ENCODE results near the gene GABBR1.
"Not testable (repeated sequence)": the region's sequence is repeated elsewhere in the genome, so short reads cannot be mapped to it uniquely, and the experiment has no call there.

Gene GABBR1

DNA sequence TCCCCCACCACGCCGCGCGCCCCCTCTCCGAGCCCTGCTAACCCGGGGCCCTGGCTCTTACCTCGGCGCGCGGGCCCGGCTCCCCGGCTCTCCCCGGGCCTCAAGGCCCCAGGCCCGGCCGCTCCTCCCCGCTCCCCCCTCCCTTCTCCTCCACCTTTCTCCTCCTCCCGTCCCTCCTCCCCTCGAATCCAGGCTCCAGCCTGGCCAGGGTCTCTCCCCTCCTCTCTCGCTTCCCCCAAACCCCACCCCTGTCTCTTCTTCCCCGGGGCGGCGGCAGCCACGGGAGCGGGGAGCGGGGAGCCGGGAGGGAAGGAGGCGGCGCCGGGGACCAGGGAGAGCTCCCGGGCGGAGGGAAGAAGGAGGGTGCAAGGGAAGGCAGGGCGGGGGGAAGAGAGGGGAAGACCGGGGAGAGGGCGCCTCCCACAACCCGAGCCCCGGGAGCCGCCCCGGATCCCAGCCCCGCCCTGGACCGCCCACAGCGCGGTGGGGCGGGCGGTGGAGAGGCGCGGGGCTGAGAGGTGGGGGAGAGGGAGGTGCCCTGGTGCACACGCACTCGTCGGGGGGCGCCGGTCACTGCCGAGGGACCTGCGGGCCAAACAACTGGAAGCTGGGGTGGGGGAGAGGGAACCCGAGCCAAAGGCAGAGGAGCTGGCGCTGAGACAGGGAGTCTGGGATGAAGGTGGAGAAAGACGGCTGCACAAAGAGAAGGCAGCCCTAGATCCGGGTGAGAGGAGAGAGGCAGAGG is at the start of gene GABBR1:
GABBR1 (minus strand) TSS at position 395 of the 745 bp plus-strand sequence. CDS start 798 bp downstream, outside the sequence.
- peak; percentile 24 to 66 for DNase-seq (ENCODE audit: low read depth in 2 of 2)

DNA sequence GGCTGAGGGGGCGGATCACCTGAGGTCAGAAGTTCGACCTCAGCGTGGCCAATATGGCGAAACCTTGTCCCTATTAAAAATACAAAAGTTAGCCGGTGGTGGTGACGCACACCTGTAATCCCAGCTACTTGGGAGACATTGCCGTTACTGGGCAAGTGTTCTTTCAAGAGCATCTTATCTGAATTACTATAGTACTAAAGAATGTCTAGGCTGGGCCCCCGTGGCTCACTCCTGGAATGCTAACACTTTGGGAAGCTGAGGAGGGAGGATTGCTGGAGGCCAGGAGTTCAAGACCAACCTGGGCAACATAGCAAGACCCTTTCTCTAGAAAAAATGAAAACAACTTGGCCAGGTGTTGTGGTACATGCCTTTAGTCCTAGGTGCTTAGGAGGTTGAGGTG is 48.8 kb upstream of the GABBR1 start:
- DNase-seq (ENCODE audit: low read depth in 2 of 2) = no peak

DNA sequence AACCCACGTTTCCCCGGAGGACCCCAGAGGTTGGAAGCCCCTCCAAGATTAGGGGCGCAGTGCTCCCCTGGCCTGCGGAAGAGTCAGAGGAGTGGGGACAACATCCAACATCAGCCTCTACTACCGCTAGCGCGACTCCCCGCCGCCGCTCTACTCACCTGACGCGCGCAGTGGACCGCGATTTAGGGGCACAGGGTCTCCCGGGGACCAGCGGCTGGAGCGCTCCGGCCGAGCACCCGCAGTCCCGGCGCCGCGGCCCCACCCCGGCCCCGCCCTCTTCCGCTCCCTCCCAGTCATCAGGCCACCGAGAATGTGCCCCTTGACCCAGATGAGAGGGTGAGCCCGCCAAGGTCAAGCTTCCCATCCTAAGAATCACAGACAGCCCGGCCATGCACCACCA is 47.9 kb upstream of the GABBR1 start, which contains the start of gene ZFP57:
ZFP57 (minus strand) TSS at position 249 of the 400 bp plus-strand sequence. CDS start 4,149 bp downstream, outside the sequence.
- DNase-seq (ENCODE audit: low read depth in 2 of 2) = no peak

DNA sequence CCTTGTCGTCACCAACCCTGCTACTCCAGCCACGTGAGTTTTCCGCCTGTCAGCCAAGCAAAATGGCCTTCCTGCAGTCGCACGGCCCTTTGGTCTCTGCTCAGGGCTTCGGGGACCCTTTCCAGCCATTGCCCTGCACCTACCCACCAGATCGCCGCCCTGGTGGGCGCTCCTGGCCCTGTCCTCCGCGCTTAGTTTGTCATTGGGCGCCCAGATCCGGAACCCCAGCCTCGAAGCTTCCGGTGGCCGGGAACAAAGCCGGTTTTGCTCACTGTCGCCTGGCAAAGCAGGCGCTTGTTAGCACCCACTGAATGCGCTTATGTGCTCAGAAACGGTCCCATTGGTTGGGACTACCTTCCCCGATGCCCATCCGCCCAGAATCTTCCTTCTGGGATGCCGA is 47.4 kb upstream of the GABBR1 start:
- no peak for DNase-seq (ENCODE audit: low read depth in 2 of 2)

DNA sequence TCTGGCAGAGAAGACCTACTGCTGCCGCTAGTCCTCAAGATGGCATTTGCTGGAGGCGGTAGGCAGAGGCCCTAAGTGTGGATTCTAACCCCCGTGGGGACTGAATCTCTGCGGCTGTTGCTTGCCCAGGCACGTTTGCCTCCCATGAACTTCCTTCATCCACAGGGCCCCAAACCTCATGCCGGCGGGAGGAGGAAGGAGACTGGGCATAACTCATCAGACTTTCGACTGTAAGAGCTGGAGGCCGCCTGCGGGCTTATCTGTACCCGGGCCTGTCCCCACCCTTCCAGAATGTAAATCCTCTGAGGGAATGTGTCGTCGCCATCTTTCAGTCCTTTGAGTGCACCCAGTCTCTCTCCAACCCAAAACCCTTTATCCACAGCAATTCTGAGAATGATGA is 47.0 kb upstream of the GABBR1 start:
- DNase-seq (ENCODE audit: low read depth in 2 of 2) = no peak

DNA sequence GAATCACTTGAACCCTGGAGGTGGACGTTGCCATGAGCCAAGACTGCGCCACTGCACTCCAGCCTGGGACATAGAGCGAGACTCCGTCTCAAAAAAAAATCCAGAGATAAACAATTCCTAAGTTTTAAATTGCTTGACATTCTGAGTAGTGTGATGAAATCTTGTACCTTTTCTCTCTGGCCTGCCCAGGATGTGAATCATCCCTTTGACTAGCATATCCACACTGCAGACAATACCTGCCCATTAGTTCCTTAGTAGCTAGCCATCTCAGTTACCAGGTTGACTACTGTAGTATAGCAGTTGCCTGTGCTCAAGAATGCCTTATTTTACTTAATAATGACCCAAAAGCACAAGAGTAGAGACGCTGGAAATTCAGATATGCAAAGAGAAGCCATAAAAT is 45.1 kb upstream of the GABBR1 start:
- DNase-seq (ENCODE audit: low read depth in 2 of 2) = no peak

DNA sequence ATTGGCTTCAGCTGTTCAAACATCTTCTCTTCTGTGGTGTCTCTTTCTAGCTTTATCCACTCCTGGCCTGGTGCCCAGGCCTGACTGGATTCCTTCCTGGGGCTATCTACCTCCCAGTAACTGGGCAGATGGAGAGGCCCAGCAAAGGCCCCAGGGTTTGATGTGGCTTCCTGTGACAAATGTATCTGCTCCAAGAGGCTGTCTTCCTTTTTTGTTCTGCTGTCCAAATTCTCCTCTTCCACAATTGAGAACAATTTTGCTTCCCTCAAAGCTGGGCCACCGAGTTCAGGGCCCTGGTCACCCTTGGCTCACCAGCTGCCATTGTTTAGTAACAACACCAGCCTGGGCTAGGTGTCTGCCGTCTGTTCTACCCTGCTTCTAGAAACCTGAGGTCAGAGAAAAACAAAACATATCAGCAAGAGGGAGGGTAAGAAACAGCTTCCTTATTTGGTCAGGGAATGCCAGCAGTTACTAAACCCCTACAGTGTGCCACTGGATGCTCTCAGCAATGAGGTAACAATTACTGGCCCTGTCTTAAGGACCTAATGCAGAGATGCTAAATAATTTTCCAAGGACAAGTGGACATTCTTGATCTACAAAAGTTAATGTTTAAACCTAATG is 44.1 kb upstream of the GABBR1 start:
- DNase-seq (ENCODE audit: low read depth in 2 of 2) = no peak

DNA sequence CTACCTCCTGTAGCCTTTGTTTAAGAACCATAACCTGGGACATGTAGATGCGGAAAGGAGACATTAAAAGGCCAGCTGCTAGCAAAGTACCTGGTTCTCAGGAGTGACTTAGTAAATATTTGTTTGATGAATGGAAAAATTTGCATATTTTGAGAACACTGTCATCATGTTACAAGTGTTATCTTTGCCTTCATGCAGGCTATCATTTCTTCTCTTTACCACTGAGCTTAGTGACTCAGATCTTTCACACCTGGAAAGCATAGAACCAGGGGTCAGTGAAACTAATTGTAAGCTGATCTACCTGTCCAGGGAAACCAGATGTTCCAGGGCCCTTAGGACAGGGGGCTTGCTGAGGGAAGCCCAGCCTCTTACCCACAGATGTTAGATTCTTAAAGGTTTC is 42.6 kb upstream of the GABBR1 start:
- no peak for DNase-seq (ENCODE audit: low read depth in 2 of 2)

DNA sequence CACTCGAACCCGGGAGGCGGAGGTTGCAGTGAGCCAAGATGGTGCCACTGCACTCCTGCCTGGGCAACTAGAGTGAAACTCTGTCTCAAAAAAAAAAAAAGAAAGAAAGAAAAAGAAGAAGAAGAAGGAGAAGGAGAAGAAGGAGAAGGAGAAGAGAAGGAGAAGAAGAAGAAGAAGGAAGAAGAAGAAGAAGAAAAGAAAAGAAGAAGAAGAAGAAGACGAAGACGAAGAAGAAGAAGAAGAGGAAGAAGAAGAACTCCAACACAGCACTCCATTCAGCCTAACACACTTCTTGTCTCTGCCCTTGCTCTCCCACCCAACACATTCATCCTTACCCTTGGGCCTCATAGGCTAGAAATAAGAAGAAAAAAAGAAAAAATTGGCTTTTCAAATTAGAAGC is 41.0 kb upstream of the GABBR1 start:
- DNase-seq (ENCODE audit: low read depth in 2 of 2) = no peak

DNA sequence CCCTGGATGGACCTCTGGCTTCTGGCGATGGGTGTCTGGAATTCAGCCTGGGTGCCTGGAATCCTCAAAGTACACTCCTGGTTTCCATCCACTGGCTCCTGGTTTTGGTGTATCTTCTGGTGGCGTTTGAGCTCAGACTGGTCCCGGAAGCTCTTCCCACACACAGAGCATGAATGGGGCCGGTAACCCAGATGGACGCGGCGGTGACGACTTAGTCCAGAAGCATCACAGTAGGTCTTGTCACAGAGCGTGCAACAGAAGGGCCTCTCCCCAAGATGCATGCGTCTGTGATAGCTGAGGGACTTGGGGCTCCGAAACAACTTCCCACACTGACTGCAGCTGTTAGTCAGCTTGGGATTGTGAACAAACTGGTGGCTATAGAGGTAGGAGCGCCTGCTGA is 40.2 kb upstream of the GABBR1 start:
- no peak for DNase-seq (ENCODE audit: low read depth in 2 of 2)

DNA sequence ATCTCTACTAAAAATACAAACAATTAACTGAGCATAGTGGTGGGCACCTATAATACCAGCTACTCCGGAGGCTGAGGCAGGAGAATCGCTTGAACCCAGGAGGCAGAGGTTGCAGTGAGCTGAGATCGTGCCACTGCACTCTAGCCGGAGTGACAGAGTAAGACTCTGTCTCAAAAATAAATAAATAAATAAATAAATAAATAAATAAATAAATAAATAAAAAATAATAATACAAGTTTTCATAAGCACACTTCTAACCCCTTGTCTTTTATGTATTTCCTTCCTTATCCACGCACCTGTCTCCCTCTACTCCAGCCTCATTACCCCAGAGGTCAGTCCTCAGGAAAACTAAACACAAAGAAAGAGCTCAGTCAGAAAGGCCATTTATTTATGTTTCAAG is 39.1 kb upstream of the GABBR1 start:
- DNase-seq (ENCODE audit: low read depth in 2 of 2) = not testable (repeated sequence)

DNA sequence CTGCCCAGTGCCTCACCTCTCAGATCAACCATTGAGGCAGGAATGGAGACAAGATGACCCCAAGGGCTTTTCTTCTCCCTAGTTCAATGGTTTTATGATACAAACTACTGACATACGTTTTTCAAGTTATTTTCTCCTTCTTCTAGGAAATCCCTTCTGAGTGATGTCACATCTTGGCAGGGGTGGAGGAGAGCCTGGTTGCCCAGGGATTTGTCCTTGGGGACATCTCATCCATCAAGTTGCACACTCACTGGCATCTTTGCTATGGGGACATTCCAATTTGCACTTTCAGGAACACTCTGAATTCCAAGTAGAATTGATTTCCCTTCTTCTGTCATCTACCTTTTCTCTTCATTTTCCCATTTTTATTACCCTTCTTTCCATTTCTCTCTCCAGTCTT is 38.0 kb upstream of the GABBR1 start:
- DNase-seq (ENCODE audit: low read depth in 2 of 2) = no peak

DNA sequence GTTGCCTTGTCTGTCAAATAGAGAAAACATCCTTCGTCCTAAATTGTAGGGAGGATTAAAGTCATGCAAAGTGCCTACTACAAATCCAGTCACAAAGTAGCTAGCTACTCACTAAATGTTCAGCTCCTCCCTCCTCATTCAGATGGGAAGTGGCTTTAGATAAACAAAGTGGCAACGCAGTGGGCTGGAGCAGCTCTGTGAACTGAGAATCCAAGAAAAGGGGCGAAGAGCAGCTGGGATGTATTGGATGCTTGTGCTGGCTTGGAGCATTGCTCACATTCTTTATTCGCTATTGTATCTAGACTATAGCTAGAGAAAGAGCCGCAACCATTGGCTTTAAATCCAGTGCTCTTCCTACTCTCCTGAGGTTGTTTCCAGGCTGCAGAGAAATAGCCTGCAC is 34.2 kb upstream of the GABBR1 start:
- no peak for DNase-seq (ENCODE audit: low read depth in 2 of 2)

DNA sequence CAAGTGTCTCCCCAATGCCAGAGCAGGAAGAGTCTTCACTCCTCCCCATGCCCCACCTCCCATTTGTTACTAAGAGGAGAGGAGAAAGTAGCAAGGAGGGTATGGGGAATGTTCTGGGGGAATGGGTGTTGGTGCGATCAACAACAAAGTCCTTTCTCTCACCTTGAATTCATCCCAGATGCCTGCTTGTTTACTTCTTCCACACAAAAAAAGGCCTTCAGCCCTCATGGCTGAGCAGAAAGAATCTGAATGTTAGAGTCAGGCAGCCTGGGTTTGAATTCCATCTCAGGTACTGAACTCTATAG is 33.8 kb upstream of the GABBR1 start:
- DNase-seq (ENCODE audit: low read depth in 2 of 2) = no peak

DNA sequence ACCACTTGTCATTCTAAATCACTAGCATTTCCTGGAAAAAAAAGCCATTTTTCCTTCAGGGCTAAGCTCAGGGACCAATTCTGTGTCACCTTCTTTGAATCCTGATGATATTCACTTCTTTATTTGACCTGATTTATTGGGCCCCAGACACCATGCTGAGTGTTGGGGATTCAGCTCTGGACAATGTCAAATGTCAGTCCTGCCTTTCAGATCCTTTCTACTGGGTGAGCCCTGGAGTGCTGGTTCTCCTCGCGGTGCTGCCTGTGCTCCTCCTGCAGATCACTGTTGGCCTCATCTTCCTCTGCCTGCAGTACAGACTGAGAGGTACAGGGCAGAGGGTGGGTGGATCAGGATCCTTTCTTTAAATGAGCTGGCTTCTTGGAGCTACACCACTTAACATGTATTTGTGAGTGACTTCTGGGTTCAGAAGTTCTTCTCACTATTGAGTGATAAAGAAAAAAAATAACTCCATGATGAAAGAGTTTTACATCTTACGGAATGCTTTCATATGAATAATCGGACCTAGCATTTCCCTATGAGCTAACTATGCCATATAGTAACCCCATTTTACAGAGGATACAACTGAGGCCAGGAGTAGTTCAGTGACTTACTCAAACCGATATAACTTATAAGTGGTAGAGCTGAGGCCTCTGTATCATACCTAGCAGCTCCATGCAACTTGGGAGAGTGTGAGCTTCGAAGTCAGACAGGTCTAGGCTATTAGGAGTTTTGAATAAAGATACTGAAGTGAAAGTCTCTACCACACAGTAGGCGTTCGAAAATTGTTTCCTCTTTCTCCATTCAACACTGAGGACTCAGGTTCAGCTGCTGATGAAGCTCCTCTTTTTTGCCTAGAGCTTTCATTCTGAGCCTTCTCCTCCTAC is 33.2 kb upstream of the GABBR1 start:
- no peak for DNase-seq (ENCODE audit: low read depth in 2 of 2)

DNA sequence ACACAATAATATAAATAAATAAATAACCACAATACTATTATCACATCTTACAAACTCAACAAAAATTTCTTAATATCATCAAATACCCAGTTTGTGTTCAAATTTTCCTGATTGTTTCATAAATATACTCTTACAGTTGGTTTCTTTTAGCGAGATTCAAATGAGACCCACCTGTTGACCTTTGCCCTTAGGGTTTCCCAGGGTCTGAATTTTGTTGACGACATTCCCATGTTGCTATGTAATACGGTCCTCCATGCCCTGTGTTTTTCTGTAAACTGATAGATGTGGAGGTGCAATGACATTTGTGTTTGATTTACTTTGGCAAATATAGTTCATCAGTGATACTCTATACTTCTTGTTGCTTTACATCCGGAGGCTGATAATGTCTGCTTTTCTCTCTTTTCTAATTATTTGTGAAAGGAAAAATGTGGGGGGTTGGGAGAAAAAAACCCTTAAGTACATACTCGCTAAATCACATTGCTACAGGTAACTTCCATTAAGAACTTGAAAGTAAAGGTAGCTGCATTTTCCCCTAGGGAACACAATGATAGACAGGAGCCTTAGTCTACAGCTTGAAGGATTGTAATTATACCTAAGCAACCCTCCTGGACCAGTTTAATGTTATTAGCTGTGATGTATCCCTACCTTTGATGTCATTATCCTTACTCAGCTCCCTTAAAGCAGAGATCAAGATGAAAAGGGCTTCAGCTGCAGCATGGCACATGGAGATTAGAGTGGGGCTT is 30.5 kb upstream of the GABBR1 start:
- no peak for DNase-seq (ENCODE audit: low read depth in 2 of 2)

DNA sequence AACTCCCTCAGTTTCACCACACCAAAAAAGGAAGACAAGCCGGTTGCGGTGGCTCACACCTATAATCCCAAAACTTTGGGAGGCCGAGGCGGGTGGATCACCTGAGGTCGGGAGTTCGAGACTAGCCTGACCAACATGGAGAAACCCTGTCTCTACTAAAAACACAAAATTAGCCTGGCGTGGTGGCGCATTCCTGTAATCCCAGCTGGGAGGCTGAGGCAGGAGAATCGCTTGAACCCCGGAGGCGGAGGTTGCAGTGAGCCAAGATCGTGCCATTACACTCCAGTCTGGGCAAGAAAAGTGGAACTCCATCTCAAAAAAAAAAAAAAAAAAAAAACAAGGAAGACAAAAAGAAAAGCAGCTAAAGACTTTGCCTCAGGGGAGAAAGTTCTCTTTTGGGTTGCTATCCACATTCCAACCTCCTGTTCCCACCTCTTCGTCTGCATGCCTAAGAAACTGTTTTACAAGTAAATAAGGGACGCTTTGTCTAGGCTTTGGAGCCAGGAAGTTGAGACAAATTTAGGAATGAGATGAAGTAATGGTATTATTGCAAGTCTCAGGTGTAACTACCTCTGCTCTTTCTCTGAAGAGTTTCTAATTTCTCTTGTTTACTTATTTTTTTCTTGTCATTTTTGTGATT is 28.6 kb upstream of the GABBR1 start:
- not testable (repeated sequence) for DNase-seq (ENCODE audit: low read depth in 2 of 2)

DNA sequence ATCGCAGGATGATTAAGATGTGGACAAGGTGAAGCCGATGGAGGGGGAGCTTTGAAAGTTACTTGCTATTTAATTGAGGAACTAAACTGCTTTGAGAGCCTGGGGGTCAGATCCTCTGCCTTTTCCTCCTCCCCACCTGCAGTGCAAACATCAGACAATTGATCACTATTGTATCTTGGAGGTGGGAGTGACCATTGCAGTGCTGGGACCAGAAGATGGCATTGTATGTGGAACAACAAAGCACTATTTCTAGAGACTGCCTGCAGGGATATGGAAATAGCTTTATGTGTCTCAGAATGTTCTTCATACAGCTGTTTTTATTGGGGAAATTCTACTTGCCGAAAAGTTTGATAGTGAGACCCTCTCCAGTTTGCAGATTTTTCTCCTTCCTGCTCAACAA is 28.1 kb upstream of the GABBR1 start:
- no peak for DNase-seq (ENCODE audit: low read depth in 2 of 2)

DNA sequence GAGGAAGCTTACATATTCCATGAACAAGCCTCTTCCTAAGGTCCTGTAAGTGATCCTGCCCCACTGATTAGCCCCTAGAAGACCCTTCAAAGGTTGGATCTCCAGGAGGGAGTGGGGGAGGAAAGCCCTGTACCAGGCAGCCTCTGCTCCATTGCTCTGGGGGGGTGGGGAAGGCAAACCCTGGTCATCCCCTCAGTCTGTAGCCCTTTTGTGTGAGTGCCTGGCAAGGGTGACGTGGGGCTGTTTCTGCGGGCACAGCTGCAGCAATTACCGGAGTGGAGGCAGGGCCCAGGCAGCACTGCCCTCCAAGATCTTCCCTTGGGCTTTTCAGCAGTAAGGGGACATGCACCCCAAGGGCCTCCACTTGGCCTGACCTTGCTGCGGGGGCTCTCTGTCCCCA is 23.8 kb upstream of the GABBR1 start, which contains the start of gene MOG:
MOG (plus strand) TSS at position 295 of the 400 bp plus-strand sequence. CDS start 118 bp downstream, outside the sequence.
- DNase-seq (ENCODE audit: low read depth in 2 of 2) = no peak

DNA sequence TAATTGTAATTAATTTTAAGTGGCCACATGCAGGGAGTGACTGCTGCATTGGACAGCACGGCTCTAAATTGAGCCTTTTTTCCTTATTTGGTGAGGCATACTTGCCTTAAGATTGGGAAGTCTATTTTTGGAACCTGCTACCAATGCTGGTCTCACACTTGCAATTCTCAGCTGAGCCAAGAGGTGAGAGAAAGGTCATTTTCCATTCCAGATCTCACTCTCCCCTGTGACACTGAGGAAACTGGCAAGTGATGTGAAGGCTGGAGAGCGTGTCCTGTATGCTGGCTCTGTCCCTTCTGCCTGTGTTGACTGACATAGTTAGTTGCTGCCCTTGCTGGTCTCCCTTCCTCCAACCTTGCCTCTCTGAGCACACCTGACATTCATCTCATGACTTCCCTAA is 23.2 kb upstream of the GABBR1 start:
- no peak for DNase-seq (ENCODE audit: low read depth in 2 of 2)

DNA sequence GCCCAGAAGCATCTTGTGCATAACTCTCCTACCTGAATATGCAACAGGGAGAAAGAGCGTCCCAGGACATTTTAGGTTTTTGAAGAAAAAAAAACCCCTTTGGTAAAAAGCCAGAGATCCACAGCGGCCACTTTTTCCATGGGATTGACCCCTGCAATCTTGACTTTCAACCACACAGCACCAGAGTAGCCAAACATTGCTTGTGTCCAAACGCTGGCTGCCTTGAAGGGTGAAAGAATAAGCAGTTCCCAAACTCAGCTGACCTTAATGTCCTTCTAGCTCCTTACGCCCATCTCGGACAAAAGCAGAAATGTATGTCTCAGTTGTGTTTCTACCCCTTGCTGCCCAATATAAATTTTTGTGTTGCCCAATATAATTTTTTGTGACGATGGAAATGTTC is 22.7 kb upstream of the GABBR1 start:
- DNase-seq (ENCODE audit: low read depth in 2 of 2) = no peak
